Measurements from ENCODE around the gene PLCD1.
"Not testable (repeated sequence)": the region's sequence is repeated elsewhere in the genome, so short reads cannot be mapped to it uniquely, and the experiment has no call there.

Gene PLCD1

GRCh38 chr3:38036286-38036685 is 6.8 kb upstream of the PLCD1 start:
- DNase-seq: no peak

- not testable (repeated sequence) for DNase-seq
Observed at GRCh38 chr3:38034335-38034734, 4.9 kb upstream of the PLCD1 start.

GRCh38 chr3:38033586-38033985 is 4.1 kb upstream of the PLCD1 start:
- not testable (repeated sequence) for DNase-seq

GRCh38 chr3:38032328-38032865 is 3.0 kb upstream of the PLCD1 start:
- DNase-seq: no peak

GRCh38 chr3:38031022-38031994 is 1.9 kb upstream of the PLCD1 start:
- DNase-seq: peak; percentile 76

- DNase-seq: no peak
Observed at GRCh38 chr3:38030126-38031021, 932 bp upstream of the PLCD1 start.

- no peak for DNase-seq
Observed at GRCh38 chr3:38028621-38029361, 651 bp downstream of the PLCD1 start.

- DNase-seq: no peak
Observed at GRCh38 chr3:38027466-38028465, 1.7 kb downstream of the PLCD1 start.

- DNase-seq: no peak
Observed at GRCh38 chr3:38026856-38027255, 2.6 kb downstream of the PLCD1 start.

- DNase-seq: no peak
Observed at GRCh38 chr3:38022896-38023709, 6.3 kb downstream of the PLCD1 start.

- DNase-seq: no peak
Observed at GRCh38 chr3:38022301-38022700, 7.1 kb downstream of the PLCD1 start.

GRCh38 chr3:38021196-38021595 is 8.2 kb downstream of the PLCD1 start:
- no peak for DNase-seq

GRCh38 chr3:38020342-38020726 is 9.1 kb downstream of the PLCD1 start:
- DNase-seq: no peak

- no peak for DNase-seq
Observed at GRCh38 chr3:38019658-38020341, 9.6 kb downstream of the PLCD1 start.

- no peak for DNase-seq
Observed at GRCh38 chr3:38018296-38019266, 10.9 kb downstream of the PLCD1 start.

GRCh38 chr3:38017445-38018295 is 11.8 kb downstream of the PLCD1 start:
- DNase-seq: no peak

GRCh38 chr3:38016847-38017444 is 12.5 kb downstream of the PLCD1 start:
- DNase-seq: no peak
